ENCODE results near the gene GALNT9. TPM values are rescaled to one million over a fixed set of nuclear protein-coding genes. Genes with fewer than 3 reads are reported as not detected.

Gene GALNT9
- total RNA-seq, 1 experiment from 2014 or later, result 2.6 TPM

GRCh38 chr12:132179431-132180362 is 149.7 kb downstream of the GALNT9 start:
- Histone ChIP-seq H3K27ac (ENCODE audit: low read depth, low read length) (no peak overlapping the region), H2AFZ (ENCODE audit: low read depth, low read length, poor library complexity, severe bottlenecking) (no peak overlapping the region), H3K9me2 (ENCODE audit: insufficient read depth) (no peaks in the 10 kb centered on the region), H3K4me2 (ENCODE audit: low read length) (no peak overlapping the region), H3K36me3 (ENCODE audit: control insufficient read depth in 1 of 2, insufficient read depth in 2 of 2, low read length in 2 of 2) (no peaks in the 10 kb centered on the region), H3K4me1 (ENCODE audit: control insufficient read depth in 1 of 2, insufficient read depth in 2 of 2, low read length in 2 of 2) (no peaks in the 10 kb centered on the region), H3K9me3 (ENCODE audit: control insufficient read depth in 1 of 2, insufficient read depth in 1 of 2, low read depth in 1 of 2, low read length in 2 of 2) (no peaks in the 10 kb centered on the region), H3K4me3 (replicated peaks in 1 of 2; ENCODE audit: low read depth in 1 of 2, low read length in 2 of 2) (no peak overlapping the region), H3K9ac (ENCODE audit: low read length) (no peak overlapping the region), H4K20me1 (ENCODE audit: insufficient read depth) (no peaks in the 10 kb centered on the region), H3K79me2 (ENCODE audit: insufficient read depth, low read length) (no peaks in the 10 kb centered on the region), H3K27me3 (ENCODE audit: insufficient read depth, low read length) (0 out of 2 replicates have a peak, but pooled peaks cover 6% of the 10 kb centered on the region)
- no peak for DNase-seq (ENCODE audit: low read depth, low spot score)
- RAD21 ChIA-PET (ENCODE audit: low non-redundant PET in 1 of 2, low total read pairs in 2 of 2, uncharacterized antibody in 2 of 2, unreplicated experiment in 2 of 2), result no interaction called here
- BruUV-seq (replicated peaks), result no TSS peak
- POLR2A ChIA-PET, result no interaction called here
- TF ChIP-seq SP1 (IDR thresholded peaks at IDR 0.05; ENCODE audit: low read depth), result no peak
- no peak for TF ChIP-seq EGR1 (IDR thresholded peaks at IDR 0.05; ENCODE audit: low read depth)
- no peak for TF ChIP-seq YY1 (IDR thresholded peaks at IDR 0.05; ENCODE audit: extremely low read depth, insufficient replicate concordance, low read depth, low read length)
- no peak for TF ChIP-seq JUND (IDR thresholded peaks at IDR 0.05)
- TF ChIP-seq REST (IDR thresholded peaks at IDR 0.05; ENCODE audit: low read depth), result no peak
- TF ChIP-seq MAX (IDR thresholded peaks at IDR 0.05), result no peak
- no peak for TF ChIP-seq ELF1 (IDR thresholded peaks at IDR 0.05; ENCODE audit: borderline replicate concordance, low read depth)
- TF ChIP-seq SRF (IDR thresholded peaks at IDR 0.05; ENCODE audit: low read depth), result no peak
- intact Hi-C loops (cut with micrococcal nuclease), result no loop called here
- ATAC-seq, result no peak
- CTCF ChIA-PET, result interaction anchor here (0.6 kb wide), 1 partner anchor 39 kb away, joined by 3 read pairs; no protein-coding TSS in a partner anchor

Measured in HCT116 (cell line).